Chondrocyte (in vitro differentiated cells): ENCODE results near the gene CRB2. TPM values are rescaled to one million over a fixed set of nuclear protein-coding genes. Genes with fewer than 3 reads are reported as not detected.

ENCODE experiments used
- DNase-seq: peaks from one replicate; pipeline ENCODE4 v3.0.0; 2021; ENCODE audit warnings: mixed read lengths, low spot score
- H3K27ac Mint-ChIP-seq: one replicate; pipeline ENCODE4 v1.8.0; 2021; ENCODE audit warnings: mild to moderate bottlenecking, moderate library complexity, mixed read lengths; ENCODE audit not compliant: unreplicated experiment
- H3K27me3 Mint-ChIP-seq: 2 replicates; pipeline ENCODE4 v1.8.0; 2021; ENCODE audit warnings: low read depth, mixed read lengths
- H3K36me3 Mint-ChIP-seq: 2 replicates; pipeline ENCODE4 v1.8.0; 2021; ENCODE audit warnings: low read depth, mixed read lengths
- H3K4me1 Mint-ChIP-seq: 2 replicates; pipeline ENCODE4 v1.8.0; 2021; ENCODE audit warnings: low read depth, mild to moderate bottlenecking, mixed read lengths
- H3K4me3 Mint-ChIP-seq: one replicate; pipeline ENCODE4 v1.8.0; 2021; ENCODE audit warnings: mild to moderate bottlenecking, moderate library complexity, mixed read lengths; ENCODE audit not compliant: unreplicated experiment
- H3K9me3 Mint-ChIP-seq: 2 replicates; pipeline ENCODE4 v1.8.0; 2021; ENCODE audit warnings: low read depth, mixed read lengths
- total RNA-seq: library from RNA; stranded (reverse); gene quantifications from 3 replicates; pipeline ENCODE4 v1.2.1, GENCODE V29; 2021
- TF ChIP-seq, protein P1 (sequence below): fragments of 200-600 bp; sonication (generic); IDR thresholded peaks from 2 replicates; pipeline ENCODE4 v1.5.0; 2021; ENCODE audit warnings: antibody characterized with exemption, mild to moderate bottlenecking, moderate library complexity

CRB2 gene
- total RNA-seq, 1 donor from 2014 or later, result 0.07 TPM

DNA sequence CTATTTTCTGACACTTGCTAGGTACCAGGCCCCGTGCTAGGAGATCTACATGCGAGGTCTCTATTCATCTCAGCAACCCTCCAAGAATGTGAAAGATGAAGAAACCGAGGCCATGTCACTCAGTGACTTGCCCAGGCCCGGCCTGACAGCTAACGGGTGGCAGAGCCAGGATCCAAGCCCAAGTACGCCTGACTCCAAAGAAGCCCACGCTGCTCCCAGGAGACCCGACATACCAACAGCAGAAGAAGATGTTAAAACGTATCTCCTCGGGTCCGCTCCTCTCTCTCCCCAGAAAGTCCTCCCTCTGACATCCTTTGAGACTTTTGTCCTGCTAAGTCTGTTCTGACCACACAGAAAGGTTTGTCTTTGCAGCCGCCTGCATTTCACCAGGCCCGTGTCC is 65.2 kb downstream of the CRB2 start:
- H3K27me3 Mint-ChIP-seq, result no peaks in the 10 kb centered on the region
- H3K9me3 Mint-ChIP-seq, result no peaks in the 10 kb centered on the region
- H3K27ac Mint-ChIP-seq, result no peak overlapping the region
- DNase-seq, result peak; percentile 61
- no peaks in the 10 kb centered on the region for H3K4me1 Mint-ChIP-seq
- no peak overlapping the region for H3K4me3 Mint-ChIP-seq
- H3K36me3 Mint-ChIP-seq, result peaks cover 12% of the 10 kb centered on the region
- TF ChIP-seq, protein P1, sequence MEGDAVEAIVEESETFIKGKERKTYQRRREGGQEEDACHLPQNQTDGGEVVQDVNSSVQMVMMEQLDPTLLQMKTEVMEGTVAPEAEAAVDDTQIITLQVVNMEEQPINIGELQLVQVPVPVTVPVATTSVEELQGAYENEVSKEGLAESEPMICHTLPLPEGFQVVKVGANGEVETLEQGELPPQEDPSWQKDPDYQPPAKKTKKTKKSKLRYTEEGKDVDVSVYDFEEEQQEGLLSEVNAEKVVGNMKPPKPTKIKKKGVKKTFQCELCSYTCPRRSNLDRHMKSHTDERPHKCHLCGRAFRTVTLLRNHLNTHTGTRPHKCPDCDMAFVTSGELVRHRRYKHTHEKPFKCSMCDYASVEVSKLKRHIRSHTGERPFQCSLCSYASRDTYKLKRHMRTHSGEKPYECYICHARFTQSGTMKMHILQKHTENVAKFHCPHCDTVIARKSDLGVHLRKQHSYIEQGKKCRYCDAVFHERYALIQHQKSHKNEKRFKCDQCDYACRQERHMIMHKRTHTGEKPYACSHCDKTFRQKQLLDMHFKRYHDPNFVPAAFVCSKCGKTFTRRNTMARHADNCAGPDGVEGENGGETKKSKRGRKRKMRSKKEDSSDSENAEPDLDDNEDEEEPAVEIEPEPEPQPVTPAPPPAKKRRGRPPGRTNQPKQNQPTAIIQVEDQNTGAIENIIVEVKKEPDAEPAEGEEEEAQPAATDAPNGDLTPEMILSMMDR, result no peak

DNA sequence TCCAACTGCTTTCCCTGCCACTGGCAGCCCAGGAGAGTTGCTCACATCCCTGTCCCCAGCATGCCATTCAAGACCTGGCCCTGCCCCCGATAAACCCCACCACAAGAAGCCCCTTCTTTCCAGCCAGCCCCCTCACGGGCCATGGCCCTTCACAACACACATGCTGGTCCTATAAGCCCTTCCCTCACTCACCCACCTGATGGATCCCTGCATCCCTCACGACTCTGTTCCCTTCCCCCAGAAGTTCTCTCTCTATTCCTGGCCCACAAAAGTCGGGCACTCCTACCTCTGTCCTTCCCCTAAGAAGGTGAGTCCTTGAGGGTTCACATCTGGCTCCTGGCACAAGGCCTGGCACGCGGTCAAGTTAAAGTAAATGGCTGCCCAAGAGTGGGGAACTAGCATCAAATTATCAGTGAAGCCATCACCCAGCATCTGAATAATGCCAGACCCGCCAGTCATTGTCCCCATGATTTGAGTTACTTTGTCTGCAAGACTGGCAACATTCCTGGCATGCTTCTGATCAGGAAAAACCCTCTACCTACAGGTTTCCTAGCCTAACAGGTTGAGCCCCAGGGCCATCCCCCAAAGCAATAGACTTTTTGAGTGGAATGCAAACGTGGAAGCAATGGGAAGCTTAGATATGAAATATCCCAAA is 65.9 kb downstream of the CRB2 start:
- H3K9me3 Mint-ChIP-seq, result no peaks in the 10 kb centered on the region
- H3K4me1 Mint-ChIP-seq, result no peaks in the 10 kb centered on the region
- H3K36me3 Mint-ChIP-seq, result peaks cover 10% of the 10 kb centered on the region
- H3K27ac Mint-ChIP-seq, result no peak overlapping the region
- peak; percentile 66 for DNase-seq
- TF ChIP-seq, protein P1, result no peak
- H3K4me3 Mint-ChIP-seq, result no peak overlapping the region
- H3K27me3 Mint-ChIP-seq, result no peaks in the 10 kb centered on the region

DNA sequence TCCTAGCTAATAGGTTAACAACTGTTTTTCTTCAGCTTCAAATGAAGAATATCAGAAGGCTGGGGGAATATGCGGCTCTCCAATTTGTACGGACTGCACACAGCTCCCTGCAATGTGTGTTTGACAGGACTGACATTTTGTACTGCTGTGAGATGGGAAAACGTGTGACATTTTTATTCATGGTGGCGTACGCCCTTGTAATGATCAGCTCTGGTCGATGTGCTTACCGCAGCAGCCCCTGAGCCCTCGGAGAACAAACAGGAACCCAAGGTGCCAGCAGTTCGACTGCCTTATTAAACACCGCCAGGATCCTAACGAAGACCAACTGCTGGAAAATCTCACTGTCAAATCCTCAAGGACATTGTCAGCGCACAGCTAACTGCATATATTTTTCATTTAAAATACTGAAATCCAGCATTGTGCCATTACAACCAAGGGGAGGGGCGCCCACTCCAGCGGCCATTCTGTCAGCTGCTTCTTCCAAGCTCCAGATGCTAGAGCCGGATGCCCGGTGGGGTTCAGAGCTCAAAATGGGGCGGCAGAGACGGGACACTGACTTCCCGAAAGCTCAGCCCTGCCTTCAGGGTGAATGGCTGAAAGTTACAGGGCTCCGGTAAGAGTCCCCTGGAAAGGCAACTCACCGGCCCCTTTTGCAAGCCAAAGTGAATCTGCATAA is 66.8 kb downstream of the CRB2 start:
- peaks cover 17% of the 10 kb centered on the region for H3K36me3 Mint-ChIP-seq
- TF ChIP-seq, protein P1, result no peak
- H3K4me3 Mint-ChIP-seq, result no peak overlapping the region
- no peaks in the 10 kb centered on the region for H3K27me3 Mint-ChIP-seq
- no peaks in the 10 kb centered on the region for H3K9me3 Mint-ChIP-seq
- peak; percentile 27 for DNase-seq
- H3K27ac Mint-ChIP-seq, result no peak overlapping the region
- no peaks in the 10 kb centered on the region for H3K4me1 Mint-ChIP-seq

DNA sequence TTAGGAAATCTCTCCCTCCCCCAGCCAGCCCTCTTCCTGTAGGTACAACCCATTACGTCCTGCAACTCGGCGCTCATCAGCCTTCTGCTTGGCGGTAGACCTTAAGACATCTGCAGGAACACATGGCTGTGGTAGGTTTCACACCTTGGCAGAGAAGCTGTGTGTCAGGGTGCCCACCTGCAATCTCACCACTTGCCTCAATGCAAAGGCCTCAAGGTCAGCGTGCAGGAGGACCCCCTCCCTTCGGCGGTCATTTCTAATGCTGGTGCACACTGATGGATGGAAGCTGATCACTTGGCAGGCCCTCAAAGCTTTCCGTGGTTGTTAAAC is 67.3 kb downstream of the CRB2 start:
- H3K36me3 Mint-ChIP-seq, result peaks cover 16% of the 10 kb centered on the region
- no peaks in the 10 kb centered on the region for H3K4me1 Mint-ChIP-seq
- H3K27me3 Mint-ChIP-seq, result no peaks in the 10 kb centered on the region
- TF ChIP-seq, protein P1, result no peak
- no peak overlapping the region for H3K27ac Mint-ChIP-seq
- peak; percentile 55 for DNase-seq
- H3K4me3 Mint-ChIP-seq, result no peak overlapping the region
- no peaks in the 10 kb centered on the region for H3K9me3 Mint-ChIP-seq

DNA sequence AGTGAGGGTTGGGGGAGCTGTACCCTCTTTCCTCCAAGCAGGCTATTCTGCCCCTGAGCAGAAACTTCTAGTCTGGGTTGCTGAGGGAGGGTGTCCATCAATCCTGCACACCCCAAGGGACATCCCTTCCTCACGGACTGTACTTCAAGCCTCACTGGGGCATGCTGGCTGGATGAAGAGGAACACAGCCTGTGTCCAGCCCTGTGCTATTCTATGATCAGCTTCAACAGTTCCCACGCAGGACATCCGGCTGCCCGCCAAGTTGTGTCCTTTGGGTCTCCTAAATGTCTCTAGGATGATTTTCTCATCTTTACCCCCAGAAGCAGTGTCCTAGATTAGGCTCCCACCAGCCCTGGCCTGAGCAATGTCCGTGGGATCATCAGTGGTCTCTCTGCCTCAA is 68.1 kb downstream of the CRB2 start:
- Mint-ChIP-seq H3K9me3 (peaks cover 3% of the 10 kb centered on the region), H3K4me3 (no peak overlapping the region), H3K36me3 (peaks cover 20% of the 10 kb centered on the region), H3K27me3 (no peaks in the 10 kb centered on the region), H3K4me1 (no peaks in the 10 kb centered on the region), H3K27ac (no peak overlapping the region)
- TF ChIP-seq, protein P1, result no peak
- DNase-seq, result peak; percentile 19
